ENCODE measurements around the gene RDH16.

- TF ChIP-seq CTCF (IDR thresholded peaks at IDR 0.05): no peak
- TF ChIP-seq POLR2A (IDR thresholded peaks at IDR 0.05): no peak
Measured at GRCh38 chr12:56999456-56999855, 42.0 kb upstream of the RDH16 start.
